ENCODE results near the gene RRBP1.

- TF ChIP-seq CTCF (IDR thresholded peaks at IDR 0.05; ENCODE audit: insufficient read depth, low read length), result no peak
- TF ChIP-seq GABPA (IDR thresholded peaks at IDR 0.05; ENCODE audit: low read depth), result no peak
These were observed 22.7 kb upstream of the RRBP1 start for GRCh38 chr20:17704589-17705317.

Data from HL-60 (cell line).